Uterus (tissue), 2 donors: ENCODE results near the gene PPHLN1.

Source experiments
- POLR2A ChIP-seq, 2 donors: fragments of 450-650 bp; IDR thresholded peaks; one replicate each; pipeline ENCODE4 v1.6.1; 2016; ENCODE audit warnings: antibody characterized with exemption in 2 of 2, mild to moderate bottlenecking in 1 of 2, moderate library complexity in 1 of 2
- TF ChIP-seq, protein P1 (sequence below), 4 experiments: fragments of 200-600 bp in 2 of 4; fragments of 450-650 bp in 2 of 4; sonication (generic) in 2 of 4; IDR thresholded peaks; one replicate each; pipeline ENCODE4 v1.5.1; 2016 to 2019; ENCODE audit warnings: antibody characterized with exemption in 4 of 4, mild to moderate bottlenecking in 2 of 4, moderate library complexity in 1 of 4

DNA sequence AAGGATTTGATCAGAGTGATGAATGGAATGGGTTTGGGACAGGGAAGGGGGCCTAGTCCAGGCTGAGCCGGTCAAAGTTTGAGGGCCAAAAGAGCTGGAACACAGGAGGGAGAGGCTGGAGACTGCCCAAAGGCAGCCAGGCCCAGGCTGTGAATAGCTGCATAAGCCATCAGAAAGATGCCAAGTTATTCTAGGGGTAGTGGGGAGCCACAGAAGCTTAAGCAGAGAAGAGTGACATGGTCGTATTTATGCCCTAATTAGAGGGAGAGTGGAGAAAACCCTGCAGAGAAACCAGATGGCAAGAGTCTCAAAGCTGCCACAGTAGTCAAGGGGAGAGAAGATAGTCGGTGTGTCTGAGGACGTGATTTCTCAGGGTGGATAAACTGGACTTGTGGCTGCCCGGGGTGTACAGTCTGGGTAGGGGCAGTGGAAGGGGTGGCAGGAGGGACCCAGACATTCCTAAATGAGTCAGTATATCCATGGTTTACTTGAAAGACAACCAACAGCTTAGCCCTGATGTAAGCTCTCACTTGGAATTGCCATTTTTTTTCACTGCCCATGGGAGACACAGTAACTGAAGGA lies 164.4 kb downstream of the PPHLN1 start:
- no peak for TF ChIP-seq POLR2A (IDR thresholded peaks at IDR 0.05)
- TF ChIP-seq, protein P1, sequence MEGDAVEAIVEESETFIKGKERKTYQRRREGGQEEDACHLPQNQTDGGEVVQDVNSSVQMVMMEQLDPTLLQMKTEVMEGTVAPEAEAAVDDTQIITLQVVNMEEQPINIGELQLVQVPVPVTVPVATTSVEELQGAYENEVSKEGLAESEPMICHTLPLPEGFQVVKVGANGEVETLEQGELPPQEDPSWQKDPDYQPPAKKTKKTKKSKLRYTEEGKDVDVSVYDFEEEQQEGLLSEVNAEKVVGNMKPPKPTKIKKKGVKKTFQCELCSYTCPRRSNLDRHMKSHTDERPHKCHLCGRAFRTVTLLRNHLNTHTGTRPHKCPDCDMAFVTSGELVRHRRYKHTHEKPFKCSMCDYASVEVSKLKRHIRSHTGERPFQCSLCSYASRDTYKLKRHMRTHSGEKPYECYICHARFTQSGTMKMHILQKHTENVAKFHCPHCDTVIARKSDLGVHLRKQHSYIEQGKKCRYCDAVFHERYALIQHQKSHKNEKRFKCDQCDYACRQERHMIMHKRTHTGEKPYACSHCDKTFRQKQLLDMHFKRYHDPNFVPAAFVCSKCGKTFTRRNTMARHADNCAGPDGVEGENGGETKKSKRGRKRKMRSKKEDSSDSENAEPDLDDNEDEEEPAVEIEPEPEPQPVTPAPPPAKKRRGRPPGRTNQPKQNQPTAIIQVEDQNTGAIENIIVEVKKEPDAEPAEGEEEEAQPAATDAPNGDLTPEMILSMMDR (IDR thresholded peaks at IDR 0.05), result no peak
